DND-41 (cell line): ENCODE data around the gene MME.

ENCODE experiments used
- ATAC-seq: fragments of 200-7000 bp; cut with Tn5 transposase; 3 replicates; pipeline ENCODE4 v1.9.1; 2021; ENCODE audit warnings: low read depth; ENCODE audit not compliant: insufficient read depth
- DNase-seq: peaks from one replicate; pipeline ENCODE4 v3.0.0-alpha.2; 2020
- H2AFZ ChIP-seq: 2 replicates; pipeline ENCODE4 v1.6.0; 2012; ENCODE audit warnings: low read depth, low read length
- H3K27ac ChIP-seq: 2 replicates; pipeline ENCODE4 v1.5.1; 2012; ENCODE audit warnings: low read length, inconsistent platforms
- H3K27me3 ChIP-seq: fragments of 200-600 bp; sonication (generic); 2 replicates; pipeline ENCODE4 v1.6.0; 2012; ENCODE audit warnings: low read length, mild to moderate bottlenecking, inconsistent platforms; ENCODE audit not compliant: insufficient read depth, poor library complexity
- H3K36me3 ChIP-seq: 2 replicates; pipeline ENCODE4 v1.5.1; 2012; ENCODE audit warnings: low read length, inconsistent platforms; ENCODE audit not compliant: insufficient read depth
- H3K4me1 ChIP-seq: 2 replicates; pipeline ENCODE4 v1.5.1; 2012; ENCODE audit warnings: mild to moderate bottlenecking, low read length; ENCODE audit not compliant: insufficient read depth
- H3K4me2 ChIP-seq: 2 replicates; pipeline ENCODE4 v1.6.0; 2012; ENCODE audit warnings: mild to moderate bottlenecking, moderate library complexity, low read length, inconsistent platforms; ENCODE audit not compliant: insufficient read depth
- H3K4me3 ChIP-seq, 2 experiments: fragments of 200-600 bp in 1 of 2; shearing (Covaris generic) in 1 of 2; 2 replicates each; pipeline ENCODE4 v1.5.1; 2012 to 2016; ENCODE audit warnings: inconsistent platforms in 2 of 2, low read length in 2 of 2, mild to moderate bottlenecking in 2 of 2, low read depth in 1 of 2, moderate library complexity in 1 of 2
- H3K79me2 ChIP-seq: 2 replicates; pipeline ENCODE4 v1.6.0; 2012; ENCODE audit warnings: low read length, inconsistent platforms; ENCODE audit not compliant: insufficient read depth
- H3K9ac ChIP-seq: 2 replicates; pipeline ENCODE4 v1.6.0; 2012; ENCODE audit warnings: low read depth, mild to moderate bottlenecking, inconsistent platforms, low read length, moderate library complexity
- H3K9me3 ChIP-seq: 2 replicates; pipeline ENCODE4 v1.5.1; 2012; ENCODE audit warnings: low read length, moderate library complexity, mild to moderate bottlenecking, inconsistent platforms; ENCODE audit not compliant: insufficient read depth, severe bottlenecking
- H4K20me1 ChIP-seq: 2 replicates; pipeline ENCODE4 v1.6.0; 2012; ENCODE audit warnings: low read length; ENCODE audit not compliant: insufficient read depth
- EZH2 ChIP-seq: IDR thresholded peaks from 3 replicates; pipeline ENCODE4 v1.6.1; 2012; ENCODE audit warnings: borderline replicate concordance, low read depth, mild to moderate bottlenecking, moderate library complexity, low read length, inconsistent platforms; ENCODE audit not compliant: severe bottlenecking
- TF ChIP-seq, protein P1 (sequence below): IDR thresholded peaks from 2 replicates; pipeline ENCODE4 v1.5.1; 2012; ENCODE audit warnings: borderline replicate concordance, low read length, moderate library complexity, mild to moderate bottlenecking; ENCODE audit not compliant: poor library complexity, severe bottlenecking; ENCODE audit errors: extremely low read depth

MME gene

DNA sequence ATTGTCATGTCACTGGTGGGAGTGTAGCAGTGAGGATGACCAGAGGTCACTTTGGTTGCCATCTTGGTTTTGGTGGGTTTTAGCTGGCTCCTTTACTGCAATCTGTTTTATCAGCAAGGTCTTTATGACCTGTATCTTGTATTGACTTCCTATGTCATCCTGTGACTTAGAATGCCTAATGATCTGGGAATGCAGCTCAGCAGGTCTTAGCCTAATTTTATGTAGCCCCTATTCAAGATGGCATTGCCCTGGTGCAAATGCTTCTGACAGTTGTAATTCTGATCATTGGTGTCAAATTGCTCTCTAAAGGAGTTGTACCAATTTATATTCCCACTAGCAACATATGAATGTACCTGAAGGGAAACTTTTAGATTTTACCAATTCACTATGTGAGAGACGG, 139.0 kb downstream of the MME start:
- H3K4me1 ChIP-seq: no peaks in the 10 kb centered on the region
- no peaks in the 10 kb centered on the region for H3K9me3 ChIP-seq

DNA sequence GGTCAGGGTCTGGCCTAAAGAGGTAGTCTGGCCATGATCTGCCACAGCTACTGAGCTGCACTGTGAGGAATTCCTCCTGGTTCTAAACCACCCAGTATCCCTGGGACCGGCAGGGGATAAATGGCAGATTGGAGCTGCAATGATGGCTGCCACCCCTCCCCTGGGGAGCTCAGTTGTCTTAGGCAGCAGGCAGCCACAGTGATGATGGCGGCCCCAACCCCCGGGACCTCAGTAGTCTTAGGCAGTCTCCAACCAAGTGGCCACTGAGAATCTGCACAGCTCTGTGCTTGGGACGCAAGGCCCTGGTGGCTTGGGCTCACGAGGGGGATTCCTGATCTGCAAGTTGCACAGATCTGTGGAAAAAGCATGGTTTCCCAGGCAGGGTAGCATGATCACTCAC, 145.3 kb downstream of the MME start:
- Histone ChIP-seq H3K27ac (no peak overlapping the region), H3K9ac (no peak overlapping the region), H2AFZ (no peak overlapping the region), H3K36me3 (no peaks in the 10 kb centered on the region), H3K9me3 (no peaks in the 10 kb centered on the region), H3K79me2 (no peaks in the 10 kb centered on the region), H3K4me1 (no peaks in the 10 kb centered on the region), H3K4me2 (no peak overlapping the region), H4K20me1 (no peaks in the 10 kb centered on the region), H3K4me3 (no peak overlapping the region), H3K27me3 (no peaks in the 10 kb centered on the region)
- no peak for DNase-seq
- no peak for ATAC-seq
- no peak for TF ChIP-seq EZH2
- TF ChIP-seq, protein P1, sequence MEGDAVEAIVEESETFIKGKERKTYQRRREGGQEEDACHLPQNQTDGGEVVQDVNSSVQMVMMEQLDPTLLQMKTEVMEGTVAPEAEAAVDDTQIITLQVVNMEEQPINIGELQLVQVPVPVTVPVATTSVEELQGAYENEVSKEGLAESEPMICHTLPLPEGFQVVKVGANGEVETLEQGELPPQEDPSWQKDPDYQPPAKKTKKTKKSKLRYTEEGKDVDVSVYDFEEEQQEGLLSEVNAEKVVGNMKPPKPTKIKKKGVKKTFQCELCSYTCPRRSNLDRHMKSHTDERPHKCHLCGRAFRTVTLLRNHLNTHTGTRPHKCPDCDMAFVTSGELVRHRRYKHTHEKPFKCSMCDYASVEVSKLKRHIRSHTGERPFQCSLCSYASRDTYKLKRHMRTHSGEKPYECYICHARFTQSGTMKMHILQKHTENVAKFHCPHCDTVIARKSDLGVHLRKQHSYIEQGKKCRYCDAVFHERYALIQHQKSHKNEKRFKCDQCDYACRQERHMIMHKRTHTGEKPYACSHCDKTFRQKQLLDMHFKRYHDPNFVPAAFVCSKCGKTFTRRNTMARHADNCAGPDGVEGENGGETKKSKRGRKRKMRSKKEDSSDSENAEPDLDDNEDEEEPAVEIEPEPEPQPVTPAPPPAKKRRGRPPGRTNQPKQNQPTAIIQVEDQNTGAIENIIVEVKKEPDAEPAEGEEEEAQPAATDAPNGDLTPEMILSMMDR: no peak

More for the DNA sequence above, 139.0 kb downstream of the MME start:
- Histone ChIP-seq H3K27ac (no peak overlapping the region), H2AFZ (no peak overlapping the region), H3K27me3 (no peaks in the 10 kb centered on the region), H3K9ac (no peak overlapping the region), H3K4me3 (no peak overlapping the region), H3K79me2 (no peaks in the 10 kb centered on the region), H3K36me3 (no peaks in the 10 kb centered on the region), H4K20me1 (no peaks in the 10 kb centered on the region), H3K4me2 (no peak overlapping the region)
- DNase-seq: no peak
- no peak for ATAC-seq
- TF ChIP-seq EZH2: no peak
- TF ChIP-seq, protein P1: no peak

DNA sequence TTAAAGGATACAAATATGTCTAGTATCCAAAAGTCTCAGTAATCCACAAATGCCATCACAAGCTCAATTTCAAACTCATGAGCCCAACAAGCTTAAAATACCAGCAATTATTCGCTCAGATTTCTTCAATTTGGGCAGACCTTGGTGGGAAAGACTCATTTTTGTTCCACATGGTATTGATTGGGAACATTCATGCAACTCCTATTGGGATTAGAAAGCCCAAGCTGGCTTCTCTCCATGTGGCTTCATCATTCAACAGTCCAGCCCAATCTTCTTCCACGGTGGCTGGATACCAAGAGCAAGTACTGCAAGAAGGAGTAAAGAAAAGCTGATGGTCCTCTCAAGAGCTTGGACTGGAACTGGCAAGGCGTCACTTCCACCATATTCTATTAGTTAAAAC, 147.0 kb downstream of the MME start:
- no peak for ATAC-seq
- DNase-seq: no peak
- H3K79me2 ChIP-seq: no peaks in the 10 kb centered on the region
- H3K4me3 ChIP-seq: no peak overlapping the region
- H3K4me2 ChIP-seq: no peak overlapping the region
- no peaks in the 10 kb centered on the region for H4K20me1 ChIP-seq
- TF ChIP-seq, protein P1: no peak
- no peak for TF ChIP-seq EZH2
- H3K9ac ChIP-seq: no peak overlapping the region
- no peak overlapping the region for H3K27ac ChIP-seq
- no peak overlapping the region for H2AFZ ChIP-seq
- H3K36me3 ChIP-seq: no peaks in the 10 kb centered on the region
- no peaks in the 10 kb centered on the region for H3K9me3 ChIP-seq
- H3K4me1 ChIP-seq: no peaks in the 10 kb centered on the region
- no peaks in the 10 kb centered on the region for H3K27me3 ChIP-seq

DNA sequence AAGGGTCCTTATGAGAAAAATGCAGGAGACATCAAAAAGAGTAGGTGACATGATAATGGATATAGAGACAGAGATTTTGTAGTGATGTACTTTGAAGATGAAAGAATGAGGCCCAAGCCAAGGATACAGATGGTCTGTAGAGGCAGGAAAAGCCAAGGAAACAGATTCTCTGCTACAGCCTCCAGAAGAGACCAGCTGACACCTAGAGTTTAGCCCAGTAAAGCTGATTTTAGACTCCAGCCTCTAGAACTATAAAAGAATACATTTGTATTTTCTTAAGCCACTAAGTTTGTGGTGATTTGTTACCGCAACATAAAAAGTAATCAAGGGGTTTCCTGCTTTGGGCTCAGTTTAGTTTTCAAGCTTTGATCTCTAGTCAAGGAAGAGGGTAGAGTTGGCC, 148.6 kb downstream of the MME start:
- no peaks in the 10 kb centered on the region for H3K79me2 ChIP-seq
- no peaks in the 10 kb centered on the region for H3K4me1 ChIP-seq
- no peaks in the 10 kb centered on the region for H3K27me3 ChIP-seq
- H3K4me2 ChIP-seq: no peak overlapping the region
- no peak for ATAC-seq
- TF ChIP-seq, protein P1: no peak
- TF ChIP-seq EZH2: no peak
- no peaks in the 10 kb centered on the region for H4K20me1 ChIP-seq
- no peak overlapping the region for H3K9ac ChIP-seq
- no peak overlapping the region for H2AFZ ChIP-seq
- no peaks in the 10 kb centered on the region for H3K36me3 ChIP-seq
- H3K9me3 ChIP-seq: no peaks in the 10 kb centered on the region
- H3K4me3 ChIP-seq: no peak overlapping the region
- no peak overlapping the region for H3K27ac ChIP-seq
- DNase-seq: no peak
